Measurements from ENCODE around the gene FXR1. TPM values are rescaled to one million over a fixed set of nuclear protein-coding genes. Genes with fewer than 3 reads are reported as not detected.

The FXR1 gene
- total RNA-seq, 1 experiment from 2014 or later: 245 TPM

DNA sequence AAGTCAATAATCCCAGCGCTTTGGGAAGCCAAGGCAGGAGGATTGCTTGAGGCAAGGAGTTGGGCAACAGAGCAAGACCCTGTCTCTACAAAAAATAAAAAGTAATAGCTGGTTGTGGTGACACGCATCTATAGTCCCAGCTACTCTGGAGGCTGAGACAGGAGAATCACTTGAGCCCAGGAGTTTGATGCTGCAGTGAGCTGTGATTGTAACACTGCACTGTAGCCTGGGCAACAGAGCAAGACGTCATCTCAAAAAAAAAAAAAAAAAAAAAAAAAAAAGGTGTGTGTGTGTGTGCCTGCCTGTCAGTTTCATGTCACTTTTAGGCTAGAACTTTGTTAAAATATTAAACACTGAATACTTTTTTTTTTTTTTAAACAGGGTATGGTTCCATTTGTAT, 48.6 kb downstream of the FXR1 start (continued):
- TF ChIP-seq ZNF281 (CRISPR knock-in tag; IDR thresholded peaks at IDR 0.05): no peak
- TF ChIP-seq, protein P1, sequence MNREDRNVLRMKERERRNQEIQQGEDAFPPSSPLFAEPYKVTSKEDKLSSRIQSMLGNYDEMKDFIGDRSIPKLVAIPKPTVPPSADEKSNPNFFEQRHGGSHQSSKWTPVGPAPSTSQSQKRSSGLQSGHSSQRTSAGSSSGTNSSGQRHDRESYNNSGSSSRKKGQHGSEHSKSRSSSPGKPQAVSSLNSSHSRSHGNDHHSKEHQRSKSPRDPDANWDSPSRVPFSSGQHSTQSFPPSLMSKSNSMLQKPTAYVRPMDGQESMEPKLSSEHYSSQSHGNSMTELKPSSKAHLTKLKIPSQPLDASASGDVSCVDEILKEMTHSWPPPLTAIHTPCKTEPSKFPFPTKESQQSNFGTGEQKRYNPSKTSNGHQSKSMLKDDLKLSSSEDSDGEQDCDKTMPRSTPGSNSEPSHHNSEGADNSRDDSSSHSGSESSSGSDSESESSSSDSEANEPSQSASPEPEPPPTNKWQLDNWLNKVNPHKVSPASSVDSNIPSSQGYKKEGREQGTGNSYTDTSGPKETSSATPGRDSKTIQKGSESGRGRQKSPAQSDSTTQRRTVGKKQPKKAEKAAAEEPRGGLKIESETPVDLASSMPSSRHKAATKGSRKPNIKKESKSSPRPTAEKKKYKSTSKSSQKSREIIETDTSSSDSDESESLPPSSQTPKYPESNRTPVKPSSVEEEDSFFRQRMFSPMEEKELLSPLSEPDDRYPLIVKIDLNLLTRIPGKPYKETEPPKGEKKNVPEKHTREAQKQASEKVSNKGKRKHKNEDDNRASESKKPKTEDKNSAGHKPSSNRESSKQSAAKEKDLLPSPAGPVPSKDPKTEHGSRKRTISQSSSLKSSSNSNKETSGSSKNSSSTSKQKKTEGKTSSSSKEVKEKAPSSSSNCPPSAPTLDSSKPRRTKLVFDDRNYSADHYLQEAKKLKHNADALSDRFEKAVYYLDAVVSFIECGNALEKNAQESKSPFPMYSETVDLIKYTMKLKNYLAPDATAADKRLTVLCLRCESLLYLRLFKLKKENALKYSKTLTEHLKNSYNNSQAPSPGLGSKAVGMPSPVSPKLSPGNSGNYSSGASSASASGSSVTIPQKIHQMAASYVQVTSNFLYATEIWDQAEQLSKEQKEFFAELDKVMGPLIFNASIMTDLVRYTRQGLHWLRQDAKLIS (CRISPR knock-in tag; IDR thresholded peaks at IDR 0.05; ENCODE audit: borderline replicate concordance): no peak
- TF ChIP-seq, protein P2, sequence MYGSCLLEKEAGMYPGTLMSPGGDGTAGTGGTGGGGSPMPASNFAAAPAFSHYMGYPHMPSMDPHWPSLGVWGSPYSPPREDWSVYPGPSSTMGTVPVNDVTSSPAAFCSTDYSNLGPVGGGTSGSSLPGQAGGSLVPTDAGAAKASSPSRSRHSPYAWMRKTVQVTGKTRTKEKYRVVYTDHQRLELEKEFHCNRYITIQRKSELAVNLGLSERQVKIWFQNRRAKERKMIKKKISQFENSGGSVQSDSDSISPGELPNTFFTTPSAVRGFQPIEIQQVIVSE (CRISPR knock-in tag; IDR thresholded peaks at IDR 0.05; ENCODE audit: borderline replicate concordance): no peak
- no peak for TF ChIP-seq CREB1 (CRISPR knock-in tag; IDR thresholded peaks at IDR 0.05)

- CTCF ChIA-PET: no interaction called here
- H3K36me3 Mint-ChIP-seq: peaks cover 68% of the 10 kb centered on the region
These were observed 49.1 kb downstream of the FXR1 start for GRCh38 chr3:180961552-180961951.

GRCh38 chr3:180962530-180962929, 50.1 kb downstream of the FXR1 start:
- CTCF ChIA-PET: interaction anchor here (0.9 kb wide), 1 partner anchor 13 kb away, joined by 3 read pairs; no protein-coding TSS in a partner anchor
- Mint-ChIP-seq H3K27ac (no peak overlapping the region), H3K4me3 (no peak overlapping the region), H3K4me1 (no peaks in the 10 kb centered on the region), H3K27me3 (ENCODE audit: low read depth) (no peaks in the 10 kb centered on the region), H3K9me3 (no peaks in the 10 kb centered on the region), H3K36me3 (peaks cover 69% of the 10 kb centered on the region)
- ATAC-seq: no peak
- POLR2A ChIA-PET: interaction anchor here (0.5 kb wide), 1 partner anchor 40 kb away, joined by 3 read pairs; no protein-coding TSS in a partner anchor
- DNase-seq (ENCODE audit: low spot score): no peak
- TF ChIP-seq CBFB (CRISPR knock-in tag; IDR thresholded peaks at IDR 0.05; ENCODE audit: low read depth): no peak
- TF ChIP-seq ZNF281 (CRISPR knock-in tag; IDR thresholded peaks at IDR 0.05): no peak
- TF ChIP-seq, protein P3, sequence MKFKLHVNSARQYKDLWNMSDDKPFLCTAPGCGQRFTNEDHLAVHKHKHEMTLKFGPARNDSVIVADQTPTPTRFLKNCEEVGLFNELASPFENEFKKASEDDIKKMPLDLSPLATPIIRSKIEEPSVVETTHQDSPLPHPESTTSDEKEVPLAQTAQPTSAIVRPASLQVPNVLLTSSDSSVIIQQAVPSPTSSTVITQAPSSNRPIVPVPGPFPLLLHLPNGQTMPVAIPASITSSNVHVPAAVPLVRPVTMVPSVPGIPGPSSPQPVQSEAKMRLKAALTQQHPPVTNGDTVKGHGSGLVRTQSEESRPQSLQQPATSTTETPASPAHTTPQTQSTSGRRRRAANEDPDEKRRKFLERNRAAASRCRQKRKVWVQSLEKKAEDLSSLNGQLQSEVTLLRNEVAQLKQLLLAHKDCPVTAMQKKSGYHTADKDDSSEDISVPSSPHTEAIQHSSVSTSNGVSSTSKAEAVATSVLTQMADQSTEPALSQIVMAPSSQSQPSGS (CRISPR knock-in tag; IDR thresholded peaks at IDR 0.05; ENCODE audit: borderline replicate concordance, low read depth): no peak
- no peak for TF ChIP-seq E2F1 (CRISPR knock-in tag; IDR thresholded peaks at IDR 0.05)
- no peak for TF ChIP-seq CREM (CRISPR knock-in tag; IDR thresholded peaks at IDR 0.05)
- no peak for TF ChIP-seq FOXJ3 (CRISPR knock-in tag; IDR thresholded peaks at IDR 0.05; ENCODE audit: borderline replicate concordance)
- no peak for TF ChIP-seq TEAD4 (CRISPR knock-in tag; IDR thresholded peaks at IDR 0.05)

More at GRCh38 chr3:180961552-180961951, 49.1 kb downstream of the FXR1 start:
- Mint-ChIP-seq H3K9me3 (no peaks in the 10 kb centered on the region), H3K27ac (no peak overlapping the region), H3K27me3 (ENCODE audit: low read depth) (no peaks in the 10 kb centered on the region), H3K4me3 (no peak overlapping the region), H3K4me1 (no peaks in the 10 kb centered on the region)
- ATAC-seq (no peak), DNase-seq (ENCODE audit: low spot score) (no peak)
- TF ChIP-seq MLX (CRISPR knock-in tag; IDR thresholded peaks at IDR 0.05): no peak
- no peak for TF ChIP-seq JAZF1 (CRISPR knock-in tag; IDR thresholded peaks at IDR 0.05)
- no peak for TF ChIP-seq HMGA2 (CRISPR knock-in tag; IDR thresholded peaks at IDR 0.05)
- no peak for TF ChIP-seq ZNF263 (CRISPR knock-in tag; IDR thresholded peaks at IDR 0.05; ENCODE audit: low read depth)
- no peak for TF ChIP-seq NR1H2 (CRISPR knock-in tag; IDR thresholded peaks at IDR 0.05)
- TF ChIP-seq ZNF219 (CRISPR knock-in tag; IDR thresholded peaks at IDR 0.05; ENCODE audit: borderline replicate concordance): no peak
- no peak for TF ChIP-seq IRF2 (CRISPR knock-in tag; IDR thresholded peaks at IDR 0.05; ENCODE audit: borderline replicate concordance, low read depth)
- TF ChIP-seq RELA (CRISPR knock-in tag; IDR thresholded peaks at IDR 0.05; ENCODE audit: borderline replicate concordance): no peak
- no peak for TF ChIP-seq OVOL2 (CRISPR knock-in tag; IDR thresholded peaks at IDR 0.05; ENCODE audit: borderline replicate concordance)
- TF ChIP-seq SOX15 (CRISPR knock-in tag; IDR thresholded peaks at IDR 0.05): no peak
- no peak for TF ChIP-seq CBFB (CRISPR knock-in tag; IDR thresholded peaks at IDR 0.05; ENCODE audit: low read depth)
- TF ChIP-seq, protein P3 (CRISPR knock-in tag; IDR thresholded peaks at IDR 0.05; ENCODE audit: borderline replicate concordance, low read depth): no peak
- POLR2A ChIA-PET: no interaction called here
